GM06990 (cell line): ENCODE data around the gene PRSS38.
"Not testable (repeated sequence)": the region's sequence is repeated elsewhere in the genome, so short reads cannot be mapped to it uniquely, and the experiment has no call there.

Source experiments
- DNase-seq: peaks from one replicate; pipeline ENCODE4 v3.0.0-alpha.2; 2011; ENCODE audit not compliant: insufficient read length; ENCODE audit errors: extremely low read depth
- H3K27me3 ChIP-seq: replicated peaks from 2 replicates; pipeline ENCODE4 v1.6.0; 2011; ENCODE audit warnings: low read length; ENCODE audit not compliant: control insufficient read depth, insufficient read depth
- H3K36me3 ChIP-seq: 2 replicates; pipeline ENCODE4 v1.5.1; 2011; ENCODE audit warnings: low read length; ENCODE audit not compliant: control insufficient read depth, insufficient read depth
- H3K4me3 ChIP-seq: replicated peaks from 2 replicates; pipeline ENCODE4 v1.5.1; 2011; ENCODE audit warnings: low read depth, mild to moderate bottlenecking, control low read depth, low read length
- CTCF ChIP-seq: IDR thresholded peaks from 2 replicates; pipeline ENCODE4 v1.5.1; 2011; ENCODE audit warnings: low read length, control low read depth, mild to moderate bottlenecking, inconsistent platforms; ENCODE audit not compliant: insufficient read depth, poor library complexity, severe bottlenecking

PRSS38 gene

DNA sequence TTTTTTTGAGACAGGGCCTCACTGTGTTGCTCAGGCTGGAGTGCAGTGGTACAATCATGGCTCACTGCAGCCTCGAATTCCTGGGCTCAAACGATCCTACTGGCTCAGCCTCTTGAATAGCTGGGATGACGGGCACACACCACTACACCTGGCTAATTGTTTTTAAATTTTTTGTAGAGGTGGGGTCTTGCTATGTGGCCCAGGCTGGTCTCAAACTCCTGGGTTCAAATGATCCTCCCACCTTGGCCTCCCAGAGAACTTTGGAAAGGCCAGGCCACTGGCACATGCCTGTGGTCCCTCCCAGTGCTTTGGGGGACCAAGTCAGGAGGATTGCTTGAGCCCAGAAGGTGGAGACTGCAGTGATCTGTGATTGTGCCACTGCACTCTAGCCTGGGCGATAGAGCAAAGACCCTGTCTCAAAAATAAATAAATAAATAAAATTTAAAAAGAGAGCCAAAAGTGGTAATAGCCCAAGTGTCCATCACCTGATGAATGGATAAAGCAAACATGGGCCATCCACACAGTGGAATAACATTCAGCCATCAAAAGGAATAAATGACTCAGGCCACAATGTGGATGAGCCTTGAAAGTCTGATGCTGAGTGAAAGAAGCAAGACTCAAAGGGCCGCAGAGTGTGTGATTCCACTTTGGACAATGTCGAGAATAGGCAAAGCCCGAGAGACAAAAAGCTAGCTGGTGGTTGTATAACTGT lies 40.8 kb downstream of the PRSS38 start:
- Histone ChIP-seq H3K36me3 (no peaks in the 10 kb centered on the region), H3K4me3 (no peak overlapping the region), H3K27me3 (no peaks in the 10 kb centered on the region)
- TF ChIP-seq CTCF = no peak
- DNase-seq = no peak

DNA sequence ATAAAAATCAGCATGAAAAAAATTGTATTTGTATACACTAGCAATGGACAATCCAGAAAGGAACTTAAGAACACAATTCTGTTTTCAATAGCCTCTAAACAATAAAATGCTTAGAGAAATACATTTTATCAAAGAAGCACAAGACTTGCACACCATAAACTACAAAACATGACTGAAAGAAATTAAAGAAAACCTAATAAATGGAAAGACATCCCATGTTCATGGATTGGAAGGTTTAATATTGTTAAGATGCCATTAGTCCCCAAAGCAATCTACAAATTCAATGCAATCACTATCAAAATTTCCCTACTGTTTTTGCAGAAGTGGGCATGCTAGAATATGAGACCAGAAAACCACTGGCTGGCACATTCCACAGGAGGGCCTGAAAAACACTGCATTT lies 49.4 kb downstream of the PRSS38 start:
- Histone ChIP-seq H3K4me3 (no peak overlapping the region), H3K36me3 (no peaks in the 10 kb centered on the region), H3K27me3 (no peaks in the 10 kb centered on the region)
- DNase-seq = no peak
- TF ChIP-seq CTCF = no peak

DNA sequence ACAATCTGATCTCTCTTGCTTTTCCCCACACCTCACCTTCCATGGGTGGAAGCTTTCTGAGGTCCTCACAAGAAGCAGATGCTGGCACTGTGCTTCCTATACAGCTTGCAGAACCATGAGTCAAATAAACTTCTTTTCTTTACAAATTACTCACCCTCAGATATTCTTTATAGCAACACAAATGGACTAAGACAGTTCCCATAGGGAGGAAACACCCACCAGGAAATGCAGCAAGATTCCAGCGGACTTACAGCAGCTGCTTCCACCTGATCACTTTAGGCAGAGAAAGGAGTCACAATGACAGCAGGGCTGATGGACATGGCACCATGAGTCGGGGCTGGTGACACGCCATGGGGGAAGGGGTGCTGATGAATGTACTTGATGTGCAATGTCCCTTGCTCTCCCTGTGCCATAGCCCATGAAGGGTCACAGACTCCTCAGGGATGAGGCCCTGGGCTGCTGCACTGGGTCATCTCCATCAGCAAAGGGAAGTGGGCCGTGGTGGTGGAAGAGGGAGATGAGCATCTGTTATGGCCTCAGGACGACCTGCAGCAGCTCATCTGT lies 53.9 kb downstream of the PRSS38 start:
- TF ChIP-seq CTCF = no peak
- H3K36me3 ChIP-seq = no peaks in the 10 kb centered on the region
- DNase-seq = no peak
- no peak overlapping the region for H3K4me3 ChIP-seq
- no peaks in the 10 kb centered on the region for H3K27me3 ChIP-seq

DNA sequence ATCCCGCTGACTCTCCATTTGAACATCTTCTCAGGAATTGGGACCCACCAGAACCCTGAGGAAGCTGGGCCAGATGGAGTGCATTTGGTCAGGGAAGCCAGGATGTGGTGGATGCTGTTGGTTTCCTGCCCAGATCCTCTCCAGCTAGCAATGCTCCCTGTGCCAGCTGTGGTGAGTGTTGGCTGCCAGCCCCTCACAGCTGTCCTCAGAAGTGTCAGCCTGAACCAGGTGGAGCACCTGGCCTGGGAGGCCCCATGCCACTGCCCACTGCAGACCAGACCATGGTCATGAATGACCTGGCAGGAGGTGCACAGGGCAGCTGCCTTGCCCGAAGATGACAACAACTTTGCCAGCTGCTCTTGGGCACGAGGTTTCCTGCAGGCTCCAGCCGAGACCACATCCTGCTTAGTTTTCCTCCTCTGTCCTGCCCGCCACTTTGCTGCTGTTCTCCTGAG lies 54.4 kb downstream of the PRSS38 start:
- Histone ChIP-seq H3K4me3 (no peak overlapping the region), H3K36me3 (no peaks in the 10 kb centered on the region), H3K27me3 (no peaks in the 10 kb centered on the region)
- DNase-seq = no peak
- TF ChIP-seq CTCF = no peak

GRCh38 chr1:227870366-227870765 lies 54.9 kb downstream of the PRSS38 start:
- no peak overlapping the region for H3K4me3 ChIP-seq
- H3K27me3 ChIP-seq = no peaks in the 10 kb centered on the region
- TF ChIP-seq CTCF = no peak
- H3K36me3 ChIP-seq = no peaks in the 10 kb centered on the region
- DNase-seq = no peak

- not testable (repeated sequence) for H3K4me3 ChIP-seq, H3K36me3 ChIP-seq, DNase-seq, H3K27me3 ChIP-seq
Measured at GRCh38 chr1:227871892-227872291, 56.4 kb downstream of the PRSS38 start.

DNA sequence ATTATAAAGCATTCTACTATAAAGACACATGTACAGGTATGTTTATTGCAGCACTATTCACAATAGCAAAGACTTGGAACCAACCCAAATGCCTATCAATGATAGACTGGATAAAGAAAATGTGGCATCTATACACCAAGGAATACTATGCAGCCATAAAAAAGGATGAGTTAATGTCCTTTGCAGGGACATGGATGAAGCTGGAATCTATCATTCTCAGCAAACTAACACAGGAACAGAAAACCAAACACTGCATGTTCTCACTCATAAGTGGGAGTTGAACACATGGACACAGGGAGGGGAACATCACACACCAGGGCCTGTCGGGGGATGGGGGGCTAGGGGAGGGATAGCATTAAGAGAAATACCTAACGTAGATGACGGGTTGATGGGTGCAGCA lies 62.3 kb downstream of the PRSS38 start:
- H3K36me3 ChIP-seq, DNase-seq, H3K4me3 ChIP-seq, H3K27me3 ChIP-seq: not testable (repeated sequence)
